HepG2 (cell line): Measurements from ENCODE around the gene TBC1D16. TPM values are rescaled to one million over a fixed set of nuclear protein-coding genes. Genes with fewer than 3 reads are reported as not detected.
A peak's percentile ranks its signal among the peaks of the same experiment; 100 is the strongest.

Experiments
- AGO2 ChIP-seq: fragments of 200-400 bp; formaldehyde crosslinking; optimal IDR thresholded peaks from 2 replicates; pipeline ENCODE3; 2017; ENCODE audit warnings: mild to moderate bottlenecking, low read depth, low read length, moderate library complexity
- AKNA ChIP-seq: sonication (generic); formaldehyde crosslinking; IDR thresholded peaks from 2 replicates; pipeline ENCODE4 v1.4.0; 2020; ENCODE audit warnings: missing genetic modification reagents, borderline replicate concordance
- ESRRA ChIP-seq: sonication (generic); formaldehyde crosslinking; IDR thresholded peaks from 2 replicates; pipeline ENCODE4 v1.5.1; 2020; ENCODE audit warnings: mild to moderate bottlenecking, low read depth, missing genetic modification reagents
- FOXC1 ChIP-seq: sonication (generic); formaldehyde crosslinking; IDR thresholded peaks from 2 replicates; pipeline ENCODE4 v1.8.0; 2022; ENCODE audit warnings: mild to moderate bottlenecking, missing genetic modification reagents, borderline replicate concordance
- HIC2 ChIP-seq: sonication (generic); formaldehyde crosslinking; IDR thresholded peaks from 2 replicates; pipeline ENCODE4 v1.9.0; 2022; ENCODE audit warnings: low read depth, missing genetic modification reagents
- HNF4G ChIP-seq, 2 experiments: sonication (generic) in 1 of 2; formaldehyde crosslinking in 1 of 2; IDR thresholded peaks; 2 replicates each; pipeline versions ENCODE4 v1.4.0 to v1.6.1; 2011 to 2020; ENCODE audit warnings: borderline replicate concordance in 2 of 2, low read depth in 2 of 2, mild to moderate bottlenecking in 2 of 2, low read length in 1 of 2, missing genetic modification reagents in 1 of 2, moderate library complexity in 1 of 2
- IRX3 ChIP-seq: sonication (generic); formaldehyde crosslinking; IDR thresholded peaks from 2 replicates; pipeline ENCODE4 v1.8.1; 2023; ENCODE audit warnings: mild to moderate bottlenecking, low read depth, missing genetic modification reagents, borderline replicate concordance
- RAD21 ChIP-seq: fragments of 450-650 bp; formaldehyde crosslinking; IDR thresholded peaks from 2 replicates; pipeline ENCODE4 v1.5.0; 2020; ENCODE audit warnings: mild to moderate bottlenecking
- ZBTB7A ChIP-seq: sonication (generic); formaldehyde crosslinking; IDR thresholded peaks from 2 replicates; pipeline ENCODE4 v1.8.0; 2022; ENCODE audit warnings: mild to moderate bottlenecking, missing genetic modification reagents
- ZFY ChIP-seq: sonication (generic); formaldehyde crosslinking; IDR thresholded peaks from 2 replicates; pipeline ENCODE4 v1.4.0; 2020; ENCODE audit warnings: missing genetic modification reagents
- ZNF251 ChIP-seq: sonication (generic); formaldehyde crosslinking; IDR thresholded peaks from 2 replicates; pipeline ENCODE4 v1.9.0; 2021; ENCODE audit warnings: mild to moderate bottlenecking, missing genetic modification reagents
- ZNF263 ChIP-seq: sonication (generic); formaldehyde crosslinking; IDR thresholded peaks from 2 replicates; pipeline ENCODE4 v1.4.0; 2020; ENCODE audit warnings: missing genetic modification reagents
- ZNF615 ChIP-seq: sonication (generic); formaldehyde crosslinking; IDR thresholded peaks from 2 replicates; pipeline ENCODE4 v1.5.0; 2020; ENCODE audit warnings: mild to moderate bottlenecking, missing genetic modification reagents, borderline replicate concordance
- ZNF672 ChIP-seq: sonication (generic); formaldehyde crosslinking; IDR thresholded peaks from 2 replicates; pipeline ENCODE4 v1.8.1; 2022; ENCODE audit warnings: missing genetic modification reagents
- ZNF710 ChIP-seq: sonication (generic); formaldehyde crosslinking; IDR thresholded peaks from 2 replicates; pipeline ENCODE4 v1.5.0; 2020; ENCODE audit warnings: mild to moderate bottlenecking, missing genetic modification reagents, borderline replicate concordance
- ZUFSP ChIP-seq: sonication (generic); formaldehyde crosslinking; IDR thresholded peaks from 2 replicates; pipeline ENCODE4 v1.9.0; 2021; ENCODE audit warnings: missing genetic modification reagents, mild to moderate bottlenecking, borderline replicate concordance
- polyA plus RNA-seq, 8 experiments: library from polyadenylated mRNA; depleted of rRNA in 3 of 8; stranded (reverse) in 7 of 8; unstranded in 1 of 8; fragments of >200 nt; fragmentation: Illumina TruSeq in 4 of 8; extraction: Trizol in 4 of 8; gene quantifications; 2 replicates each; pipeline versions ENCODE4 v1.2.1 to v1.2.3, GENCODE V29; 2011 to 2016; ENCODE audit warnings: low read depth in 4 of 8, missing spikeins in 1 of 8, mixed read lengths in 1 of 8; ENCODE audit not compliant: insufficient read depth in 1 of 8
- total RNA-seq, 5 experiments: library from RNA; depleted of rRNA; stranded (reverse); fragments of >200 nt; fragmentation: Illumina TruSeq; extraction: Trizol; gene quantifications; 2 replicates each; pipeline ENCODE4 v1.2.3, GENCODE V29; 2016; ENCODE audit warnings: low read depth in 1 of 5

Gene TBC1D16
- total and polyA plus RNA-seq, 2 of the 13 experiments (the other 11 are each of a cell fraction or from before 2014, with no cell fraction given): 14.9 to 24.9 TPM

GRCh38 chr17:79935197-79935885 lies 100.3 kb downstream of the TBC1D16 start (continued):
- TF ChIP-seq ZUFSP (CRISPR knock-in tag) (peak; percentile 34; the same call in 1 of the 2 replicates), AGO2 (peak; percentile 86), ZNF263 (CRISPR knock-in tag) (peak; percentile 2; the same call in 1 of the 2 replicates), ZNF672 (no peak), AKNA (no peak), ZNF615 (CRISPR knock-in tag) (no peak), FOXC1 (CRISPR knock-in tag) (no peak), ESRRA (CRISPR knock-in tag) (no peak), HIC2 (CRISPR knock-in tag) (peak; percentile 64; the same call in 1 of the 2 replicates), ZNF710 (no peak), ZNF251 (no peak), RAD21 (CRISPR knock-in tag) (no peak), IRX3 (no peak), HNF4G (IDR thresholded peaks at IDR 0.05; ENCODE audit: borderline replicate concordance, low read depth, low read length) (0 out of 2 replicates have a peak, but pooled peaks have one; percentile 9), HNF4G (CRISPR knock-in tag; IDR thresholded peaks at IDR 0.05; ENCODE audit: borderline replicate concordance, low read depth) (no peak), ZBTB7A (0 out of 2 replicates have a peak, but pooled peaks have one; percentile 1), ZFY (CRISPR knock-in tag) (0 out of 2 replicates have a peak, but pooled peaks have one; percentile 32)
